HCT116 (cell line): ENCODE results near the gene USP32.

Experiments
- CEBPB ChIP-seq: IDR thresholded peaks from 2 replicates; pipeline ENCODE4 v1.6.1; 2012; ENCODE audit warnings: low read depth
- CTCF ChIP-seq, 3 experiments: fragments of 200-600 bp in 1 of 3; sonication (generic) in 1 of 3; IDR thresholded peaks in 2 of 3; conservative IDR thresholded peaks in 1 of 3; 2 replicates each; pipeline ENCODE4 v1.5.1; 2012 to 2017; ENCODE audit warnings: low read depth in 2 of 3, low read length in 2 of 3, antibody characterized with exemption in 1 of 3, borderline replicate concordance in 1 of 3, control low read depth in 1 of 3, mild to moderate bottlenecking in 1 of 3, mixed read lengths in 1 of 3, mixed run types in 1 of 3, moderate library complexity in 1 of 3; ENCODE audit not compliant: insufficient read depth in 1 of 3
- EGR1 ChIP-seq: IDR thresholded peaks from 2 replicates; pipeline ENCODE4 v1.6.1; 2012; ENCODE audit warnings: low read depth
- ELF1 ChIP-seq: IDR thresholded peaks from 2 replicates; pipeline ENCODE4 v1.6.1; 2012; ENCODE audit warnings: low read depth, borderline replicate concordance
- EZH2 ChIP-seq: fragments of 200-600 bp; sonication (generic); IDR thresholded peaks from 2 replicates; pipeline ENCODE4 v1.6.1; 2017; ENCODE audit warnings: antibody characterized with exemption, mixed run types
- POLR2A ChIP-seq: IDR thresholded peaks from 2 replicates; pipeline ENCODE4 v1.7.0; 2011; ENCODE audit warnings: borderline replicate concordance; ENCODE audit not compliant: insufficient read depth, insufficient read length; ENCODE audit errors: extremely low read depth
- POLR2AphosphoS5 ChIP-seq: IDR thresholded peaks from 2 replicates; pipeline ENCODE4 v1.6.1; 2011; ENCODE audit warnings: mild to moderate bottlenecking, low read depth, low read length, moderate library complexity
- RAD21 ChIP-seq: IDR thresholded peaks from 2 replicates; pipeline ENCODE4 v1.6.1; 2012; ENCODE audit warnings: low read depth, mild to moderate bottlenecking
- SIN3A ChIP-seq: IDR thresholded peaks from 2 replicates; pipeline ENCODE4 v1.6.1; 2012; ENCODE audit warnings: low read depth
- SP1 ChIP-seq: IDR thresholded peaks from 2 replicates; pipeline ENCODE4 v1.6.1; 2012; ENCODE audit warnings: low read depth
- TCF7L2 ChIP-seq: IDR thresholded peaks from 2 replicates; pipeline ENCODE4 v1.7.0; 2011; ENCODE audit warnings: borderline replicate concordance, inconsistent platforms; ENCODE audit not compliant: insufficient read depth, insufficient read length; ENCODE audit errors: extremely low read depth

DNA sequence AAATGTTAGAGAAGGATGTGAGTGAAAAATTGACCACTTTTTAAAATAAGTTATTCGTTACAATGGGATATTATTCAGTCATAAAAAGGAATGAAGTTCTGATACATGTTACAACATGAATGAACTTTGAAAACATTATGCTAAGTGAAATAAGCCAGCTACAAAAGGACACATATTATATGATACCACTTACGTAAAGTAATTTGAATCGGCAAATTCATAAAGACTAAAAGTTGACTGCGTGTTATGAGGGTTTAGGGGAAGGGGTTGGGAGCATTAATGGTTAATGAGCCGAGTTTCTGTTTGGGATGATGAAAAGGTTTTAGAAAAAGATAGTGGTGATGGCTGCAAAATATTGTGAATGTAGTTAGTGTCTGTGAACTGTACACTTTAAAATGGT lies 73.1 kb downstream of the USP32 start:
- no peak for TF ChIP-seq CEBPB
- TF ChIP-seq EGR1, result no peak
- no peak for TF ChIP-seq ELF1
- no peak for TF ChIP-seq POLR2AphosphoS5
- TF ChIP-seq SIN3A, result no peak
- no peak for TF ChIP-seq EZH2
- TF ChIP-seq POLR2A, result no peak
- no peak for TF ChIP-seq RAD21
- no peak for TF ChIP-seq CTCF (IDR thresholded peaks at IDR 0.05 in 2 of 3, conservative IDR thresholded peaks at IDR 0.05 in 1 of 3; ENCODE audit: borderline replicate concordance in 1 of 3, insufficient read depth in 1 of 3, low read depth in 2 of 3, low read length in 2 of 3)
- no peak for TF ChIP-seq SP1
- TF ChIP-seq TCF7L2, result no peak
